ENCODE results near the gene OCA2.

GRCh38 chr15:27847775-27848710, 251.1 kb downstream of the OCA2 start:
- TF ChIP-seq POLR2A (IDR thresholded peaks at IDR 0.05) (no peak), CTCF (IDR thresholded peaks at IDR 0.05) (no peak)
